Islet precursor cell (in vitro differentiated cells): Measurements from ENCODE around the gene PPM1H.
"Not testable (repeated sequence)": the region's sequence is repeated elsewhere in the genome, so short reads cannot be mapped to it uniquely, and the experiment has no call there.

Source experiments
- DNase-seq: peaks from one replicate; pipeline ENCODE4 v3.0.0-alpha.2; 2018

Gene PPM1H

GRCh38 chr12:62907078-62907477 is 27.9 kb downstream of the PPM1H start:
- DNase-seq = no peak

- DNase-seq = no peak
Measured at GRCh38 chr12:62903151-62903550, 31.8 kb downstream of the PPM1H start.

- no peak for DNase-seq
Measured at GRCh38 chr12:62900686-62901272, 34.2 kb downstream of the PPM1H start.

- DNase-seq = no peak
Measured at GRCh38 chr12:62899568-62900390, 35.2 kb downstream of the PPM1H start.

- DNase-seq = no peak
Measured at GRCh38 chr12:62898526-62898925, 36.4 kb downstream of the PPM1H start.

GRCh38 chr12:62895351-62895877 is 39.5 kb downstream of the PPM1H start:
- DNase-seq = peak; percentile 42

GRCh38 chr12:62893276-62893675 is 41.7 kb downstream of the PPM1H start:
- no peak for DNase-seq

GRCh38 chr12:62891805-62892549 is 43.0 kb downstream of the PPM1H start:
- no peak for DNase-seq

GRCh38 chr12:62888454-62889110 is 46.4 kb downstream of the PPM1H start:
- DNase-seq = no peak

GRCh38 chr12:62886796-62887195 is 48.2 kb downstream of the PPM1H start:
- no peak for DNase-seq

GRCh38 chr12:62885242-62885641 is 49.7 kb downstream of the PPM1H start:
- no peak for DNase-seq

- not testable (repeated sequence) for DNase-seq
Measured at GRCh38 chr12:62884832-62885231, 50.1 kb downstream of the PPM1H start.

- no peak for DNase-seq
Measured at GRCh38 chr12:62882696-62883095, 52.3 kb downstream of the PPM1H start.

GRCh38 chr12:62882140-62882539 is 52.8 kb downstream of the PPM1H start:
- DNase-seq = no peak

GRCh38 chr12:62879691-62880090 is 55.3 kb downstream of the PPM1H start:
- DNase-seq = no peak

GRCh38 chr12:62879228-62879627 is 55.7 kb downstream of the PPM1H start:
- not testable (repeated sequence) for DNase-seq

- DNase-seq = no peak
Measured at GRCh38 chr12:62878211-62878610, 56.7 kb downstream of the PPM1H start.

- DNase-seq = no peak
Measured at GRCh38 chr12:62876938-62877548, 57.9 kb downstream of the PPM1H start.

- peak; percentile 79 for DNase-seq
Measured at GRCh38 chr12:62873826-62874448, 61.0 kb downstream of the PPM1H start.

- DNase-seq = peak; percentile 86
Measured at GRCh38 chr12:62873116-62873825, 61.7 kb downstream of the PPM1H start.

GRCh38 chr12:62868820-62869219 is 66.1 kb downstream of the PPM1H start:
- no peak for DNase-seq
